Endodermal cell (in vitro differentiated cells): ENCODE measurements around the gene BRPF1. TPM values are rescaled to one million over a fixed set of nuclear protein-coding genes. Genes with fewer than 3 reads are reported as not detected.
A peak's percentile ranks its signal among the peaks of the same experiment; 100 is the strongest.

Experiments used
- DNase-seq: peaks from one replicate; pipeline ENCODE4 v3.0.0-alpha.2; 2017
- H3K27ac ChIP-seq: 2 replicates; pipeline ENCODE4 v1.5.1; 2013; ENCODE audit warnings: mild to moderate bottlenecking, low read depth, low read length, moderate library complexity
- H3K27me3 ChIP-seq: 2 replicates; pipeline ENCODE4 v1.6.1; 2013; ENCODE audit warnings: mild to moderate bottlenecking, low read length, moderate library complexity; ENCODE audit not compliant: insufficient read depth, control insufficient read depth, poor library complexity, severe bottlenecking
- H3K36me3 ChIP-seq: 2 replicates; pipeline ENCODE4 v1.7.0; 2013; ENCODE audit warnings: mild to moderate bottlenecking, low read length, moderate library complexity; ENCODE audit not compliant: control insufficient read depth, insufficient read depth
- H3K4me1 ChIP-seq: one replicate; pipeline ENCODE4 v1.7.0; 2013; ENCODE audit warnings: low read length; ENCODE audit not compliant: control insufficient read depth, insufficient read depth
- H3K4me3 ChIP-seq: 2 replicates; pipeline ENCODE4 v1.5.1; 2013; ENCODE audit warnings: mild to moderate bottlenecking, low read length, moderate library complexity
- H3K9ac ChIP-seq: 2 replicates; pipeline ENCODE4 v1.6.1; 2013; ENCODE audit warnings: mild to moderate bottlenecking, low read length, moderate library complexity; ENCODE audit not compliant: poor library complexity, severe bottlenecking; ENCODE audit errors: extremely low read depth
- H3K9me3 ChIP-seq: 2 replicates; pipeline ENCODE4 v1.6.1; 2013; ENCODE audit warnings: mild to moderate bottlenecking, low read length, moderate library complexity; ENCODE audit not compliant: control insufficient read depth
- H3K27ac Mint-ChIP-seq: 2 replicates; pipeline ENCODE4 v1.8.0; 2020; ENCODE audit warnings: mixed read lengths
- H3K27me3 Mint-ChIP-seq: 2 replicates; pipeline ENCODE4 v1.8.0; 2021; ENCODE audit warnings: mild to moderate bottlenecking, mixed read lengths; ENCODE audit not compliant: insufficient read depth
- H3K36me3 Mint-ChIP-seq: 2 replicates; pipeline ENCODE4 v1.8.0; 2020; ENCODE audit warnings: low read depth, mixed read lengths
- H3K4me1 Mint-ChIP-seq: 2 replicates; pipeline ENCODE4 v1.8.0; 2020; ENCODE audit warnings: mixed read lengths
- H3K4me3 Mint-ChIP-seq: 2 replicates; pipeline ENCODE4 v1.8.0; 2020; ENCODE audit warnings: mild to moderate bottlenecking, moderate library complexity, mixed read lengths
- H3K9me3 Mint-ChIP-seq: 2 replicates; pipeline ENCODE4 v1.8.0; 2020; ENCODE audit warnings: mild to moderate bottlenecking, mixed read lengths
- WGBS, 2 experiments: methylation state at CpG; one replicate each; pipeline versions ENCODE4 v1.1.5 to v1.1.7; 2013; ENCODE audit warnings: missing lambda C conversion rate in 2 of 2, mixed read lengths in 1 of 2; ENCODE audit not compliant: insufficient coverage in 1 of 2, insufficient read length in 1 of 2; 5-methylcytosine and 5-hydroxymethylcytosine counted together
- total RNA-seq, 2 donors: library from RNA; stranded (reverse); fragmentation: NEBNext Ultra II Directional in 1 of 2; extraction: Animal tissue kit (Norgen Biotek cat#: 25700) in 1 of 2; gene quantifications; 2 replicates in 1 of 2; 3 replicates in 1 of 2; pipeline ENCODE4 v1.2.1, GENCODE V29; 2021
- TF ChIP-seq, protein P1 (sequence below): fragments of 200-600 bp; sonication (generic); conservative IDR thresholded peaks from 2 replicates; pipeline ENCODE4 v1.5.0; 2021; ENCODE audit warnings: antibody characterized with exemption, mild to moderate bottlenecking

Gene BRPF1
- total RNA-seq, 2 donors from 2014 or later: 22.7 to 28.5 TPM

DNA sequence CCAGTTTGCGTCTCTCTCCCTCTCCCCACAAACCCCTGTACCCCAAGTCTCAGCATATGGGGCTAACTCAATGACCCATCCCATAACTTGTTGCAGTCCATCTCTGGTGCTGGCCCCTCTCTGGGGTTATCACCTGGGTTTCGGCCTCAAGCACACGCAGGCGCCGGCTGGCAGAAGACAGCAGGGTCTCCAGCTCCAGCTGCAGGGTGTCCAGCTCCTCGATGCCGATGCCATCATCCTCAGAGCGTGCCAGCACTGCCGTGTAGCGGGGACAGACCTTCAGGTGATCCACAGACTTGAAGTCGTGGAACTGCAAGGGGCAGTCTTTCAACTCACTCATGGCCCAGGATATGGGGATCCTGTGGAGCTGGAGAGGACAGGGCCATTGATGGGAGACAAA is 59.6 kb downstream of the BRPF1 start:
- Mint-ChIP-seq H3K9me3 (no peaks in the 10 kb centered on the region), H3K4me3 (peak overlapping the region; percentile 92), H3K36me3 (peaks cover 49% of the 10 kb centered on the region), H3K27ac (no peak overlapping the region), H3K27me3 (no peaks in the 10 kb centered on the region), H3K4me1 (peaks cover 11% of the 10 kb centered on the region)
- Histone ChIP-seq H3K27me3 (no peaks in the 10 kb centered on the region), H3K4me1 (no peaks in the 10 kb centered on the region), H3K9me3 (no peaks in the 10 kb centered on the region), H3K9ac (no peak overlapping the region), H3K27ac (no peak overlapping the region), H3K36me3 (peaks cover 53% of the 10 kb centered on the region), H3K4me3 (peak overlapping the region; percentile 90)
- no peak for DNase-seq
- WGBS, 2 experiments: 94 to 98% methylated on average over 11 of the region's 11 CpGs
- TF ChIP-seq, protein P1, sequence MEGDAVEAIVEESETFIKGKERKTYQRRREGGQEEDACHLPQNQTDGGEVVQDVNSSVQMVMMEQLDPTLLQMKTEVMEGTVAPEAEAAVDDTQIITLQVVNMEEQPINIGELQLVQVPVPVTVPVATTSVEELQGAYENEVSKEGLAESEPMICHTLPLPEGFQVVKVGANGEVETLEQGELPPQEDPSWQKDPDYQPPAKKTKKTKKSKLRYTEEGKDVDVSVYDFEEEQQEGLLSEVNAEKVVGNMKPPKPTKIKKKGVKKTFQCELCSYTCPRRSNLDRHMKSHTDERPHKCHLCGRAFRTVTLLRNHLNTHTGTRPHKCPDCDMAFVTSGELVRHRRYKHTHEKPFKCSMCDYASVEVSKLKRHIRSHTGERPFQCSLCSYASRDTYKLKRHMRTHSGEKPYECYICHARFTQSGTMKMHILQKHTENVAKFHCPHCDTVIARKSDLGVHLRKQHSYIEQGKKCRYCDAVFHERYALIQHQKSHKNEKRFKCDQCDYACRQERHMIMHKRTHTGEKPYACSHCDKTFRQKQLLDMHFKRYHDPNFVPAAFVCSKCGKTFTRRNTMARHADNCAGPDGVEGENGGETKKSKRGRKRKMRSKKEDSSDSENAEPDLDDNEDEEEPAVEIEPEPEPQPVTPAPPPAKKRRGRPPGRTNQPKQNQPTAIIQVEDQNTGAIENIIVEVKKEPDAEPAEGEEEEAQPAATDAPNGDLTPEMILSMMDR: no peak

DNA sequence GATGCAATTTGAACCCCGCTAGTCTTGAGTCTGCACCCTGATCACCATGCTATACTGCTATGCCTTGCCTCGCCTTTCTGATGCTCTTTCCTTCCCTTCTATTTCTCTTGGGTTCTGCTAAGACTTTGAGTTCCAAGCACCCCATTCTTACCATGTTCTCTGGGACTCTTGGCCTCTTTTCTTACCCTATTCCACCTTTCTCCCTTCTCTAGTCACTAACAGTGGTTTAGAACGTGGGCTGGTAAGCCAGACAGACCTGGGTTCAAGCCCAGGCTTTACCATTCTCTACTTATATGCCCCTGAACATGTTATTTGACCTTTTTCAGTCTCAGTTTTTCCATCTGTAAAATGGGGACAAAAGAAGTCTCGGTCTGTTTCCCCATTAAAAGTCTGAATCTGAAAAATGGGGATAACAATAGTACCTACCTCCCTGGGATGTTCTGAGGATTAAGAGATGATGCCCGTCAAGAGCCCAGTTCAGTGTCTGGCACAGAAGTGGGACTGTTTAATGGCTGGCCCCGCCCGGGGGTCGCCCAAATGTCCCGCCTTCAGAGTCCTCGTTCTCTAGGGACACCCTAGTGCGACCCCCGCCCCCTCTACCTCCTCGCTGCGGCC is 60.4 kb downstream of the BRPF1 start:
- Histone ChIP-seq H3K27me3 (no peaks in the 10 kb centered on the region), H3K4me3 (peak overlapping the region; percentile 90), H3K9me3 (no peaks in the 10 kb centered on the region), H3K9ac (peak overlapping the region; percentile 95), H3K36me3 (peaks cover 47% of the 10 kb centered on the region), H3K4me1 (no peaks in the 10 kb centered on the region), H3K27ac (peak overlapping the region; percentile 99)
- 18 to 62% methylated on average over 4 to 14 of the region's 14 CpGs for WGBS, 2 experiments
- Mint-ChIP-seq H3K4me1 (peaks cover 11% of the 10 kb centered on the region), H3K4me3 (peak overlapping the region; percentile 92), H3K9me3 (no peaks in the 10 kb centered on the region), H3K27ac (peak overlapping the region; percentile 100), H3K27me3 (no peaks in the 10 kb centered on the region), H3K36me3 (peaks cover 46% of the 10 kb centered on the region)
- DNase-seq: no peak
- TF ChIP-seq, protein P1: no peak

DNA sequence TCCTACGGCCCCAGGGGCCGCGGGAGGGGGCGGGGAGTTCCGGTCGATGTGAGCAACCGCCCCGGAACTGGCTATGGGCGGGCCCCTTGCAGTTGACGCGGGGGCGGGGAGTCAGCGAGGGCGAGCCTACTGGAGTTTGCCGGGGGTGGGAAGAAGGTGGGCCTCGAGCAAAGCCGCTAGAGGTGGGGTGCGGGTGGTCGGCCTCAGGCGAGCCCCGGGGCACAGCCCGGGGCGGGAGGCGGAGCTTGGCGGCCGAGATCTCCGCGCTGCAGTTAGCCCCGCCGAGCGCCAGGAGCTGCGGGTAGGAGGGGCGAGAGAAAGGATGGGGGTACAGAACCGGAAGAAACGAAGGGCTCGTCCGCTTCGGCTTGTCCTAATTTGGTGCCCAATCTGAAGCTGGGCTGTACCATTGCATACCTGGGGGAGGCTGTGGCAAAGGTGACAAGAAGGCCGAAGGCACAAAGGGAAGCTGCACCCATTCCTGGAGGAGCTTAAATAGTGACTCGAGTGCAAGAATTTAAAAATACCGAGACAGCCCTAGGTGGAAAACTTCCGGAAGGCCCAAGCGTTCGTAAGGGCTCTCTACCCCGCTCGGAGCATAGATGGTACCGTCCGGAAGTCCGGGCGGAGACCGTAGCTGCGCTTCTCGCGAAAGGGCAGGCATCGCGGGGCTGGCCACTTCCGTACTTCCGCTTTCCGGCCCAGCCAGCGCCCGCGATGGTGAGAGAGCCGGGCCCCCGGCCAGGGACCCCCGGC is 61.0 kb downstream of the BRPF1 start, which contains the start of the genes ARPC4 and TADA3:
TSS of gene ARPC4 (plus strand) at position 678 of the 756 bp plus-strand sequence. CDS start at position 718, 40 bp downstream.
TSS of gene TADA3 (minus strand) at position 69 of the 756 bp plus-strand sequence. CDS start 1,007 bp downstream, outside the sequence.
- no peaks in the 10 kb centered on the region for H3K4me1 ChIP-seq
- H3K9me3 ChIP-seq: no peaks in the 10 kb centered on the region
- H3K4me3 ChIP-seq: peak within 1 kb of the TSS; percentile 90
- H3K27ac ChIP-seq: peak within 1 kb of the TSS; percentile 99
- Mint-ChIP-seq H3K27ac (peak within 1 kb of the TSS; percentile 100), H3K4me3 (peak within 1 kb of the TSS; percentile 92), H3K4me1 (peaks cover 11% of the 10 kb centered on the region), H3K36me3 (peaks cover 46% of the 10 kb centered on the region), H3K27me3 (no peaks in the 10 kb centered on the region), H3K9me3 (no peaks in the 10 kb centered on the region)
- WGBS, 2 experiments: 0% methylated on average over 20 to 65 of the region's 65 CpGs
- peak; percentile 95 for DNase-seq
- TF ChIP-seq, protein P1: peak; percentile 26
- peaks cover 47% of the 10 kb centered on the region for H3K36me3 ChIP-seq
- H3K9ac ChIP-seq: peak within 1 kb of the TSS; percentile 95
- H3K27me3 ChIP-seq: no peaks in the 10 kb centered on the region
